Measurements from ENCODE around the gene ABHD17A.

ABHD17A gene

DNA sequence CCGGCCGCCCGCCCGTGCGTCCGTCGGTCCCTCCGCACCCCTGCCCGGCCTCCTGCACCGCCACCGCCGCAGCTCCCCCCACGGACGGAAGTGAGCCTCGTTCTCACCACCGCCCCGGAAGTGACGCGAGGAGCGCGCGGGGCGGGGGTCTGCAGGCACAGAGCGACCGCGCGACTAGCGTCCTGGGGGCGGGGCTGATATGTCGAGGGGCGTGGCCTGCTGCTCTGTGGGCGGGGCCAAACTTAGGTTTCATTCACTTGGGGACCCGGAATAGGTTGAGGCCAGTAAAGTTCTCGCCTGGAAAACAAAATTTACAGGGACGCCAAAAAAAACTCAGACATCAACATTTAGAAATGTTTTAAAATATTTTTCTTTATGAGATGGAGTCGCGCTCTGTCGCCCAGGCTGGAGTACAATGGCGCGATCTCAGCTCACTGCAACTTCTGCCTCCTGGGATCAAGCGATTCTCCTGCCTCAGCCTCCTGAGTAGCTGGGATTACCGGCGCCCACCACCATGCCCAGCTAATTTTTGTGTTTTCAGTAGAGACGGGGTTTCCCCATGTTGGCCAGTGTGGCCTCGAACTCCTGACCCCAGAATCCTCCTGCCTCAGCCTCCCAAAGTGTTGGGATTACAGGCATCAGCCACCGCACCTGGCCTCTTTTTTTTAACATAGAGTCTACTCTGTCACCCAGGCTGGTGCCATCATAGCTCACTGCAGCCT is at the start of gene ABHD17A:
Gene ABHD17A (minus strand): TSS at position 99 of the 722 bp plus-strand sequence. CDS start 3,930 bp downstream, outside the sequence.
- peak; percentile 99 for DNase-seq

- DNase-seq = no peak
Measured at GRCh38 chr19:1933942-1934341, 48.6 kb upstream of the ABHD17A start.

GRCh38 chr19:1933244-1933643 is 47.9 kb upstream of the ABHD17A start:
- no peak for DNase-seq

DNA sequence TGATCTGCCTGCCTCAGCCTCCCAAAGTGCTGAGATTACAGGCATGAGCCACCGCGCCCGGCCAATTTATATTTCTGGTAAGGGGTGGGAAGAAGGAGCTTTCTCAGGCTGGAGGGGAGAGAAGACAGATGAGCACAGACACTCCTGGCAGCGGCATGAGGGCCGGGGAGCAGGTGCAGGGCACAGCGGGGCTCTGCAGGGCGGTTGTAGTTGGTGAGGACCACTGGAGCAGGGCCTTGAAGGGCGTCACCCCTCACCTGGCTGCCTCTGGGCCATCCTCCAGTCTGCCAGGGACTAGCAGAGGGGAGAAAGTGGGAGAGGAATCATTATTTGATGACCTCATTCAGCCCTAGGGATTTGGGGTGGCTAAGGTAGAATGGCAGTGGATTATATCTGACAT is 47.1 kb upstream of the ABHD17A start:
- DNase-seq = no peak

DNA sequence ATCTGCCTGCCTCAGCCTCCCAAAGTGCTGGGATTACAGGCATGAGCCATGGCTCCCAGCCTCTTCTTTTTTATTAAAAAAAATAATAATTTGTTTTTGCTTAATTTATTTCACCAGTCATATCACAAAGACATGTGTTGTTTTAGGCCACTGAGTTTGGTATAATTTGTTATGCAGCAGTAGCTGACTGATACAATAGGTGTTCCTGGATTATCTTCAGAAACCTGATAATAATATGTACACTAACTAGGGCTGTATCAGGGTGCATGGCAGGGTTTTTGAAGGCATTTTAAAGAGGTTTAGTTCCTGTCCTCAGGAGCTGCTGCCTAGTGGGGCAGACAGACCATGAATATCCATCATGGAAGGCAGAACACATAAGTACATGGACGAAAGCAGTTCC is 46.1 kb upstream of the ABHD17A start:
- no peak for DNase-seq

DNA sequence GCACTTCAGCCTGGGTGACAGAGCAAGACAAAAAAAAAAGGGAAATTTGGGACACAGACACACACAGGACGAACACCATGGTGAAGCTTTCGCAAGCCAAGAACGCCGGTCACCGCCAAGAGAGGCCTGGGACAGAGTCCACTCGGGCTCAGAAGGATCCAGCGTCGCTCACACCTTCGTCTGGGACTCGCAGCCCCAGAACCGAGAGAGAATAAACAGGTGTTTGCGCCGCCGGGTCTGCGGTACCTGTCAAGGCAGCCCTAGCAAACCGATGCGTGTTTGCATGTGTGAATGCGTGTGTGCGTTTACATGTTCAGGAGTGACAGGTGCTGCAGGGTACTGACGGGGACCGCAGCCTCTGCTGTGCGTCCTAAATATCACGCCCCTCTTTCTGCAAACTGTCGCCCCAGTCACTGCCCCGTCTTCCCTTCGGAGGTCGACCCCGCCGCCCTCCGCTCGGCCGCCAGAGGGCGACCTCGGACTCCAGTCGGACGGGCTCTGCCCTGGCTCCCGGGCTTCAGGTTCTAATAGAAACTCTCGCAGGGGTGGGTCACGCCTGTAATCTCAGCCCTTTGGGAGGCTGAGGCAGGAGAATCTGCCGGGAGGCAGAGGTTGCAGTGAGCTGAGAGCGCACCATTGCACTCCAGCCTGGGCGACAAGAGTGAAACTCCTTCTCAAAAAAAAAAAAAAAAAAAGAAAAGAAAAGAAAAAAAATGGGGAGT is 43.9 kb upstream of the ABHD17A start:
- peak; percentile 91 for DNase-seq

DNA sequence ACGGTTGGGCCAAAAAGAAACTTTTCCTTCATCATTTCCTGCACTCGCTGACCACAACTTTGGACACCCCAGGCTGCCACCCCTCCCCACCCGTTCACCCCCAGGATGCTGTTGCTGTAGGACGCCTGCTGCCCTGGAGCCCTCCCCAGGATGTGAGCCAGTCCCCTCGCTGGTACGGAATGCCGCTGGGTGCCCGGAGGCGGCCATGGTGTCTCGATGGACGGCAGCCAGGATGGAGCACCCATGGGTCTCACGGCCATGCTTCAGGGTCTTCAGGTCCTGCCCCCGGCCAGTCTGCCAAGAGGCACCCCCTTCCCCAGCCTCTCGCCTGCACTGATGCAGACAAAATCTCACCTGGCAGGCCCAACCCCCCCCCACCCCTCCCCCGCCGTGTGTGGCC is 40.2 kb upstream of the ABHD17A start:
- DNase-seq = no peak

DNA sequence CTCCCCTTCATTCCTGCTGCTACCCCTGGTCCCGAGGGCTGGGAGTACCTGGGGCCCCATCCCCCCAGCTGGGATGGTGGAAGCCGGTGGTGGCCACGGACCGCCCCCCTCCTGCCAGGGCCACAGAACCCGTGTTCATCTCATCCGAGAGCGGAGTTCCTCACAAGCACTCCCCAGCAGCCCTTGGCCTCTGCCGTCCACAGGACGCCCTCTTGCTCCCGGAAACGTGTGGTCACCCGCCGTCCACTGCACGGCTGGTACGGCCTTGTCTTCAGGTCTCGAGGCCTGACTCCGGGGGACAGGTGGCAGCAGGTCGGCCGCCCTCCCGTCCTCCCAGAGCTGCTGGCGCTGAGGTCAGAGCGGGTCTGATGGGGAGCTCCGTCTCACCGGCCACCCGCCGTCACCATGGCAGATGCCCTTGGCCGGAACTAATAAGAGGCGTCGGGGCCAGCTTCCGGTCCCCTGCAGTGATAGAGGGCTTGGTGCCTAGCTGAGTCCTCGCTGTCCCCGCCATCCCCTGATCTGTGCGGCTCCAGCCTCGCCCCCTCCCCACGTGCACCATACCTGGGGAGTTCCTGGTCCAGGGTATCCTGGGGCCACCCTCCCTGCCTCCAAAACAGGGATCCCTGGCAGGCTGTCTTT is 39.1 kb upstream of the ABHD17A start:
- DNase-seq = no peak

GRCh38 chr19:1923319-1923718 is 38.0 kb upstream of the ABHD17A start:
- DNase-seq = no peak

GRCh38 chr19:1922803-1923202 is 37.5 kb upstream of the ABHD17A start:
- DNase-seq = no peak

- DNase-seq = no peak
Measured at GRCh38 chr19:1921825-1922224, 36.5 kb upstream of the ABHD17A start.

- DNase-seq = no peak
Measured at GRCh38 chr19:1921326-1921725, 36.0 kb upstream of the ABHD17A start.

GRCh38 chr19:1920644-1921043 is 35.3 kb upstream of the ABHD17A start:
- DNase-seq = no peak

GRCh38 chr19:1918975-1919374 is 33.7 kb upstream of the ABHD17A start:
- no peak for DNase-seq

GRCh38 chr19:1917926-1918325 is 32.6 kb upstream of the ABHD17A start:
- no peak for DNase-seq

DNA sequence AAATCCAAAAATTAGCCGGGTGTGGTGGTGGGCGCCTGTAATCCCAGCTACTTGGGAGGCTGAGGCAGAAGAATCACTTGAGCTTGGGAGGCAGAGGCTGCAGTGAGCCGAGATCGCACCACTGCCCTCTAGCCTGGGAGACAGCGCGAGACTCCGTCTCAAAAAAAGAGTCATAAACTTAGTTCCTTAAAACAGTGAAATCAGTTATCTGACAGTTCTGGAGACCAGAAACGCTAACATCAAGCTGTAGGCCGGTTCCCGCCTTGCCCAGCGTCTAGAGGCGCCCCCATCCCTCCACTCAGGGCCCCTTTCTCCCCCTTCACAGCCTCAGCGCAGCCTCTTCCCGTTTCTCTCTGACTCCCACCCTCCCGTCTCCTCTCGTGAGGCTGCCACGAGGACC is 31.9 kb upstream of the ABHD17A start:
- no peak for DNase-seq

DNA sequence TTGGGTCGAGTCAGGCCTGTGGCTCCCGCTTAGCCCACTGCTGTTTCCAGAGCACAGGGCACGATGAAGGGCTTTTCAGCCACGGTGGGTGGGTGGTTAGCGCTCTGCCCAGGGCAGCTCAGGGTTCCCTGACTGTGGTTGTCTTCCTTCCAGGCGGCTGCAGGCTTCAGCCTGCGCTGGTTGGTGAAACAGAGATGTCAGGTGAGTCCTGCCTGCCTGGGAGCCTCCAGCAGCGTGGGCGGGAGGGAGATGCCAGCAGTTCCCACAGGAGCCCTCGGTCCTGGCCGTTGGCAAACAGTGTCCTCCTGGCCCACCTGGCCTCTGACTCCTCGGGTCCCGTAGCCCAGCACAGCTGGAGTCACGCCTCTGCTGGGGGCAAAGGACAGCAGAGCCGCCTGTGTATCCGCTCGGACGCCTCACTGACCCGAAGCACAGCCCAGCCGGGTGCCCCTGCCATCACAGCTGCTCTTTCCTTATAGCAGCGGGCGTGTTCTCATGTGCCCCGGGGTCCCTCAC is 29.6 kb upstream of the ABHD17A start:
- DNase-seq = no peak

DNA sequence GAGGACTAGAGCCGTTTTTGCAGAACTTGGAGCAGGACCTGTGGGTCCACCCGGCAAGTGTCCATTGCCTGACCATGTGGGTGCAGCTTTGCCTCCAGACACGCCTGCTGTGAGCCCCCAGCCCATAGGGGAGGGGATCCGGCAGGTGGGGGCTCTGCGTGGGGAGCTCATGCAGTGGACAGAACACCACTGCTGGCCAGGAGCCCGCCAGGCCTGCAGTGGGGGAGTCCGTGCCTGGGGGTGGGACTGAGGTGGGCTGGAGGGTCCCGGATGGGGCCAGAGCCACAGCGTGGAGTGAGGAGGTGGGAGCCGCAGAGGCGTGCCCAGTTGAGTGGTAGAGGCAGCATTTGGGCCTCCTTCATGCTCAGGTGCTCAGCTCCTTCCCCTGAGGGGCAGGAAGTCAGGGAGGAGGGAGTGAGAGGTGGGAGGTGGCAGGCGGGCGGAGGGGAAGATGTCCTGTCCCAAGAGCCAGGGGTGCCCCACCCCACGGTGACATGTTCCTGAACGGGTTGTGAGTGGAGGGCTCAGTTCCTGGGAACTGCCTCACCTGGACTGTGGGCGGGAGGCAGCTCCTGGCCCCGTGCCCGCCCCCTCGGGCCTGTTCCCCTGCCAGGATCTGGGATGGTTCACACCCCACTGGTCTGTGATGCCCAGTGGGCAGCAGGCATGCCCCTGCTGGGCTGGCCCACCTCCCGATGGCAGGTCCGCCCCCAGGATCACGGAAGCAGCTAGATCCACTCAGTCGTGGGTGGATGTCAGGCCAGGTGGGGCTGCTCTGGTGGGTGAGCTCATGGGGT is 28.7 kb upstream of the ABHD17A start:
- no peak for DNase-seq

DNA sequence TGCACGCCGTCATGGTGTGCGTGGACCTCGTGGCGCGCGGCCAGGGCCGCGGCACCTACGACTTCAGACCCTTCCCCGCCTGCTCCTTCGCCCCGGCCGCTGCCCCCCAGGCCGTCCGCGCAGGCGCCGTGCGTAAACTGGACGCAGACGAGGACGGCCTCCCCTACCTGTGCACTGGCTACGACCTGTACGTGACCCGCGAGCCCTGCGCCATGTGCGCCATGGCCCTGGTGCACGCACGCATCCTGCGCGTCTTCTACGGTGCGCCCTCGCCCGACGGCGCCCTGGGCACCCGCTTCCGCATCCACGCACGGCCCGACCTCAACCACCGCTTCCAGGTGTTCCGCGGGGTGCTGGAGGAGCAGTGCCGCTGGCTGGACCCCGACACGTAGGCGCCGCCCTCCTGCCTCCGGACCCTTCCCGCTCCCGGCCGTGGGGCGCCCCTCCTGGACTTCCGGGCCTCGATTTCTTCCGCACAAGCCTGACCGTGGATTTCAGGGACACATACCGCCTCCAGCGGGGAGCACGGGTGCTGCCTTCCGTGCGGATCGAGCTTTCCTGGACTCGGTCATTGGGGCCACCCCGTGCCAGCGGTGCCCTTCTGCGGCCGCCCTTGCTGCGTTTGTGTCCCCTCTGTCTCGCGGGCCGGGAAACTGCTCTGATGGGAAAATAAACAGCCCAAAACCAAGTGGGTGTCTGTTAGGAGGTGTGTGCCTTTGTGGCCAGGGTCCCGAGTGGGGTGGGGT is 27.6 kb upstream of the ABHD17A start:
- DNase-seq = no peak

GRCh38 chr19:1911995-1912394 is 26.7 kb upstream of the ABHD17A start:
- DNase-seq = no peak

GRCh38 chr19:1911098-1911497 is 25.8 kb upstream of the ABHD17A start:
- no peak for DNase-seq

- no peak for DNase-seq
Measured at GRCh38 chr19:1910177-1910576, 24.9 kb upstream of the ABHD17A start.

Measured in stimulated activated CD8-positive, alpha-beta memory T cell treated with anti-CD3 and anti-CD28 coated beads, Interleukin-4, amount 100 ng/mL, for 48 hours (primary cell).